Stimulated activated CD8-positive, alpha-beta memory T cell treated with anti-CD3 and anti-CD28 coated beads, Interleukin-4, amount 100 ng/mL, for 24 hours (primary cell): Measurements from ENCODE around the gene ST6GALNAC3.

ENCODE experiments used
- DNase-seq: peaks from one replicate; pipeline ENCODE4 v3.0.0-alpha.2; 2020; ENCODE audit warnings: low read depth

ST6GALNAC3 gene

GRCh38 chr1:76583235-76583868 lies 508.8 kb downstream of the ST6GALNAC3 start:
- DNase-seq: no peak

GRCh38 chr1:76583875-76584477 lies 509.4 kb downstream of the ST6GALNAC3 start:
- no peak for DNase-seq

GRCh38 chr1:76585980-76586674 lies 511.6 kb downstream of the ST6GALNAC3 start:
- no peak for DNase-seq

- no peak for DNase-seq
These were observed 512.7 kb downstream of the ST6GALNAC3 start for GRCh38 chr1:76587212-76587611.

- DNase-seq: no peak
These were observed 516.9 kb downstream of the ST6GALNAC3 start for GRCh38 chr1:76591461-76591860.

GRCh38 chr1:76591963-76592362 lies 517.4 kb downstream of the ST6GALNAC3 start:
- no peak for DNase-seq

GRCh38 chr1:76593141-76593540 lies 518.6 kb downstream of the ST6GALNAC3 start:
- no peak for DNase-seq

- no peak for DNase-seq
These were observed 519.1 kb downstream of the ST6GALNAC3 start for GRCh38 chr1:76593618-76594017.

GRCh38 chr1:76595024-76595423 lies 520.5 kb downstream of the ST6GALNAC3 start:
- no peak for DNase-seq

GRCh38 chr1:76601465-76601864 lies 526.9 kb downstream of the ST6GALNAC3 start:
- DNase-seq: no peak

- no peak for DNase-seq
These were observed 533.2 kb downstream of the ST6GALNAC3 start for GRCh38 chr1:76607717-76608116.

- no peak for DNase-seq
These were observed 537.4 kb downstream of the ST6GALNAC3 start for GRCh38 chr1:76611770-76612445.

- DNase-seq: no peak
These were observed 539.3 kb downstream of the ST6GALNAC3 start for GRCh38 chr1:76613886-76614285.

- DNase-seq: no peak
These were observed 540.9 kb downstream of the ST6GALNAC3 start for GRCh38 chr1:76615253-76616035.

GRCh38 chr1:76620371-76620770 lies 545.8 kb downstream of the ST6GALNAC3 start:
- no peak for DNase-seq

- DNase-seq: no peak
These were observed 548.4 kb downstream of the ST6GALNAC3 start for GRCh38 chr1:76622774-76623528.

GRCh38 chr1:76625886-76626678 lies 551.5 kb downstream of the ST6GALNAC3 start:
- no peak for DNase-seq

- DNase-seq: no peak
These were observed 553.0 kb downstream of the ST6GALNAC3 start for GRCh38 chr1:76627498-76627897.

GRCh38 chr1:76627901-76628300 lies 553.4 kb downstream of the ST6GALNAC3 start:
- DNase-seq: no peak

- no peak for DNase-seq
These were observed 557.6 kb downstream of the ST6GALNAC3 start for GRCh38 chr1:76632136-76632535.
